Effector memory CD4-positive, alpha-beta T cell (primary cell): ENCODE results near the gene ARHGAP33.

Source experiments
- DNase-seq, 3 donors: peaks; one replicate each; pipeline ENCODE4 v3.0.0-alpha.2; 2020
- H3K27ac ChIP-seq: 2 replicates; pipeline ENCODE4 v1.7.0; 2013; ENCODE audit warnings: mild to moderate bottlenecking, low read length, moderate library complexity; ENCODE audit not compliant: insufficient read depth, poor library complexity, severe bottlenecking
- H3K27me3 ChIP-seq: replicated peaks from 2 replicates; pipeline ENCODE4 v1.7.0; 2013; ENCODE audit warnings: mild to moderate bottlenecking, low read length; ENCODE audit not compliant: insufficient read depth, control insufficient read depth, poor library complexity, severe bottlenecking
- H3K36me3 ChIP-seq: 2 replicates; pipeline ENCODE4 v1.7.0; 2013; ENCODE audit warnings: mild to moderate bottlenecking, low read length, moderate library complexity; ENCODE audit not compliant: control insufficient read depth, insufficient read depth
- H3K4me1 ChIP-seq: 2 replicates; pipeline ENCODE4 v1.7.0; 2013; ENCODE audit warnings: low read length, mild to moderate bottlenecking; ENCODE audit not compliant: control insufficient read depth, insufficient read depth, poor library complexity, severe bottlenecking
- H3K4me3 ChIP-seq: 2 replicates; pipeline ENCODE4 v1.7.0; 2013; ENCODE audit warnings: low read length, low read depth, mild to moderate bottlenecking; ENCODE audit not compliant: insufficient read depth, poor library complexity, severe bottlenecking
- H3K9me3 ChIP-seq: 2 replicates; pipeline ENCODE4 v1.7.0; 2013; ENCODE audit warnings: mild to moderate bottlenecking, low read length, moderate library complexity; ENCODE audit not compliant: control insufficient read depth

The ARHGAP33 gene

DNA sequence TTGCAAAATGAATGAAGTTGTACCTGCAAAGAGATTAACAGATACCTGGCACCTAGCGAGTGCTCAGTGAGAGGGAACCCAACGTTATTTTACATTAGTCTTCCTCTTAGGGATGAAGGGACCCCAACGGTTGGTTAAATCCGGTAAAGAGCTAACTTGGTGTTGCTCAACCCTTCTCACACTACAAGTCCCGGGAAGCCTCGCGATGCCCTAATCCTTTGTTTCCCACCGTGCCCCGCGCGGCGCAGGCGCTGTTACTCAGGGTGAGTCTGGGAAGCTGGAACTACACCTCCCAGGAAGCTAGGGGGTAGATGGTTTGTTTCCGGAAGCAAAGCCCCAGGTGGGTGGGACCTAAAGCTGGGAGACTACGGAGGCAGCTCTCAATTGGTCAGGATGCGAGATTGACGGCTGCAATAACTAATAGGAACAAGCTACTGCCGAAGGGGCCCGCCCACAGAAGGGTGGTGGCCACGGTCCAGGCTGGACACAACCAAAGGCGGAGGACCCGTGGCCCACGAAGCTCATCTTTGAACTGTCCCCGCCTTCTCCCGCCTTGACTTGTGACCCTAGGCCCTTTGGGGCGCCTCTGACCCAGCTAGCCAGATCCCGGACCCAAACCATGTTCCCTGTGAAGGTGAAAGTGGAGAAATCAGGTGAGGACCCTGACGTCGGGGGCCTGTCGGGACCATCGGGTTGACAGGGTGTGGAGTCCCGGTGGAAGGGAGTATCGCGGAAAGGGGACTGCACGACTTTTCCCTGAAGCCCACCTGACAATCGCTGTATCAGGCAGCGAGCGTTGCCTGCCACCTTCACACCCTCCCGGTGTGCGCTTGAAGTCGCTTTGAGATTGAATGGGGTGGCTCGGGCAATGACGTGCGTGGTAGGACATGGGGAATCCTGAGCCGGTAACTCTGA is 27.0 kb upstream of the ARHGAP33 start, which contains the start of gene LIN37:
TSS of gene LIN37 (plus strand) at position 471 of the 915 bp plus-strand sequence. CDS start at position 620, 149 bp downstream.
- Histone ChIP-seq H3K9me3 (no peaks in the 10 kb centered on the region), H3K27ac (peak within 1 kb of the TSS; percentile 81), H3K4me1 (peaks cover 24% of the 10 kb centered on the region), H3K36me3 (peaks cover 15% of the 10 kb centered on the region), H3K4me3 (peak within 1 kb of the TSS; percentile 96), H3K27me3 (no peaks in the 10 kb centered on the region)
- peak; percentile 96 to 99 (median 98) for DNase-seq

DNA sequence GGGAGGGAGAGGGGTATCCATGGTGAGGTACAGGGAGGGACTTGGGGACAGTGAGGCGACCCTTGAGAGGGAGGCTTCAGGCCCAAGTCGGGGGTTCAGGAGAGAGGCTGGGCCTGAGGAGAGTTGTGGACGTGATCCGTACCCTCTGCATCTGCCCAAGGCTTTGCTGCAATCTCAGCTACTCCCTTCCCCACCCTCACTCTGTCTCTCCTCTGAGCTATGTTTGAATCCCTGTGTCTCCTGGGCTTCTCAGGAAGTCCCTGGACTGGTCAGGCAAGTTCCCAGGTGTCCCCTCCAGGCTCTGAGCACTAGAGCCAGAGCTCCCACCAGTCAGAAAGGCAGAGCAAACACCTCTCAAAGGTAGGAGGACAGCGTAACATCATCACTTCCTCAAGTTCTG is 25.2 kb upstream of the ARHGAP33 start:
- Histone ChIP-seq H3K9me3 (no peaks in the 10 kb centered on the region), H3K27ac (no peak overlapping the region), H3K27me3 (no peaks in the 10 kb centered on the region), H3K4me1 (peaks cover 15% of the 10 kb centered on the region), H3K4me3 (no peak overlapping the region), H3K36me3 (peaks cover 22% of the 10 kb centered on the region)
- DNase-seq = no peak

DNA sequence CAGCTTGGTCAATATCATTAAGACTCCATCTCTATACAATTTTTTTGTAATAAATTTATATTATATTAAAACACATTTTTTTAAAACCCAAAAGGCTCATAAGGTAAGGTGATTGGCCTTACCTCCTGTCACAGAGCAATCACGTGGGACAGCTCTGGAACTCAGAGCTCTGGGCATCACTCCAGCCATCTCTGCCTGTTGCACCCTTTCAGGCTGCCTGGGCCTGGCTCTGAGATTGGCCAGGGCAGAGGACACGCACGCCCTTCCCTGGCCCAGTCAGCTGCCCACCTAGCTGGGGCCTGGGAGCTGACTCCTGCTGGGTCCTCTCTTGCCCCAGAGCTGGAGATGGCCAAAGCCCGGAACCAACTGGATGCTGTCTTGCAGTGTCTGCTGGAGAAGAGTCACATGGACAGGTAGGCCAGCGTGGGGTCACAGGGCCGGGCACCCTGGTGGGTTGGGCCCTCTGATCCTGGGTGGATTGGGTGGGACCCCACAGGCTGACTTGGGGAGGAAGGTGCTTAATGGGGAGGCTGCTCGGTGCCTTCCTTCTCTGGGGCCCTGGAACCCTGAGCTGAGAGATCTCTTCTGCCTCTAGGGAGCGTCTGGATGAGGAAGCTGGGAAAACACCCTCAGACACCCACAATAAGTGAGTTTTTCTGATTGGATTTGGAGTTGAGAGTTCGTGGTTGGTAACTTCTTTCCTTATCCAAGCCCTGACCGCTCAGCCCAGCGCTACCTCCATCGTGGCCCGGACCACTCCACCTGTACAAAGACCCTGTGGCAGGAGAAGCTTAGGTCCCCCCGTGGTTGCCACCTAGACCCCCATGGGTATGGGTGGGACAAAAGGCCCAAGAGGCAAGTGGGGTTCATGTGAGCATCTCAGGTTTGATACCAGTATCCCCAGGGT is 23.3 kb upstream of the ARHGAP33 start:
- no peak for DNase-seq
- Histone ChIP-seq H3K9me3 (no peaks in the 10 kb centered on the region), H3K4me3 (no peak overlapping the region), H3K36me3 (peaks cover 22% of the 10 kb centered on the region), H3K27me3 (no peaks in the 10 kb centered on the region), H3K4me1 (peaks cover 20% of the 10 kb centered on the region), H3K27ac (no peak overlapping the region)

DNA sequence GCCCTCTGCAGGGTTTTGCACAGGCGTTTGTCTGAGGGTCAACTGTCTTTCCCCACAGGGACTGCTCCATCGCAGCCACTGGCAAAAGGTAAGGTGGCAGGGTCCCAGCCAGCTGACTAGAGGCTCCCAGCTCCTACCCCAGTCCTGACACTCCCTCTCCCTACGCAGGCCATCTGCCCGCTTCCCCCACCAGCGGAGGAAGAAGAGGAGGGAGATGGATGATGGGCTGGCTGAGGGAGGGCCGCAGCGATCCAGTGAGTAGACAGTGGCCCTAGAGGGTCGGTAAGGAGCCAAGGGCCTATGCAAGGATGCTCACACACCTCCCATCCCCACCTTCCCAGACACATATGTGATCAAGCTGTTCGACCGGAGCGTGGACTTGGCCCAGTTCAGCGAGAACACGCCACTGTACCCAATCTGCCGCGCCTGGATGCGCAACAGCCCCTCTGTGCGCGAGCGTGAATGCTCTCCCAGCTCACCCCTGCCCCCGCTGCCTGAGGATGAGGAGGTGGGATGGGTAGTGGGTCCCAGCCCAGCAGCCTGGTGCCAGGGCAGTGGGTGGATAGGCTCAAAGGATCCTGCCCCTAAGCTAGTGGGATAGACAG is 22.5 kb upstream of the ARHGAP33 start:
- Histone ChIP-seq H3K4me1 (peaks cover 24% of the 10 kb centered on the region), H3K27ac (no peak overlapping the region), H3K27me3 (no peaks in the 10 kb centered on the region), H3K4me3 (no peak overlapping the region), H3K9me3 (no peaks in the 10 kb centered on the region), H3K36me3 (peaks cover 22% of the 10 kb centered on the region)
- no peak for DNase-seq

DNA sequence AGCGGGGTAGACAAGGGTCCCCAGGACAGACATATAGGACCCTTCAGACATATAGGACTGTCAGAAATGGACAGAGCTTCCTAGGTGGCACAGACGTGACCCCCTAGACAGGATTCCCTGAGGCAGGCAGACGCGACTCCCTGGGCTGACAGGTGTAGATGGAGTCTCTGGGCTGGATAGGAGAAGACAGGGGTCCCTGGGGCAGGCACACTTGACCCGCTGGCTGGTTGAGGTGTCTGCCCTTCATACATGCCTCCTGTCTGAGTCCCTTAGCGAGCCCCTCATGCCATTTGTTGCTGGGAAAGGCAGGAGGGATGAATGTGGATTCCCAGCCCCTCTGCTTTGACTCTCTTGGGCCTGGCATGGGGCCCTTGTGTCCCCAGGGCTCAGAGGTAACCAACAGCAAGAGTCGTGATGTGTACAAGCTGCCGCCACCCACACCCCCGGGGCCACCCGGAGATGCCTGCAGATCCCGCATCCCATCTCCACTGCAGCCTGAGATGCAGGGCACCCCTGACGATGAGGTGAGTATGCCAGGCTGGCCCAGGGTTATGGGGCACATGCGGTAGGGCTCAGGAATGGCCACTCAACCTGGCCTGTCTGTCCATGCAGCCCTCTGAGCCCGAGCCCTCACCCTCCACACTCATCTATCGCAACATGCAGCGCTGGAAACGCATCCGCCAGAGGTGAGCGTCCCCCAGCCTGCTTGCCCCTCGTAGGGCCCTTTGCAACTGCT is 21.6 kb upstream of the ARHGAP33 start:
- Histone ChIP-seq H3K27ac (no peak overlapping the region), H3K27me3 (no peaks in the 10 kb centered on the region), H3K4me1 (peaks cover 26% of the 10 kb centered on the region), H3K4me3 (no peak overlapping the region), H3K9me3 (no peaks in the 10 kb centered on the region), H3K36me3 (peaks cover 22% of the 10 kb centered on the region)
- no peak for DNase-seq

DNA sequence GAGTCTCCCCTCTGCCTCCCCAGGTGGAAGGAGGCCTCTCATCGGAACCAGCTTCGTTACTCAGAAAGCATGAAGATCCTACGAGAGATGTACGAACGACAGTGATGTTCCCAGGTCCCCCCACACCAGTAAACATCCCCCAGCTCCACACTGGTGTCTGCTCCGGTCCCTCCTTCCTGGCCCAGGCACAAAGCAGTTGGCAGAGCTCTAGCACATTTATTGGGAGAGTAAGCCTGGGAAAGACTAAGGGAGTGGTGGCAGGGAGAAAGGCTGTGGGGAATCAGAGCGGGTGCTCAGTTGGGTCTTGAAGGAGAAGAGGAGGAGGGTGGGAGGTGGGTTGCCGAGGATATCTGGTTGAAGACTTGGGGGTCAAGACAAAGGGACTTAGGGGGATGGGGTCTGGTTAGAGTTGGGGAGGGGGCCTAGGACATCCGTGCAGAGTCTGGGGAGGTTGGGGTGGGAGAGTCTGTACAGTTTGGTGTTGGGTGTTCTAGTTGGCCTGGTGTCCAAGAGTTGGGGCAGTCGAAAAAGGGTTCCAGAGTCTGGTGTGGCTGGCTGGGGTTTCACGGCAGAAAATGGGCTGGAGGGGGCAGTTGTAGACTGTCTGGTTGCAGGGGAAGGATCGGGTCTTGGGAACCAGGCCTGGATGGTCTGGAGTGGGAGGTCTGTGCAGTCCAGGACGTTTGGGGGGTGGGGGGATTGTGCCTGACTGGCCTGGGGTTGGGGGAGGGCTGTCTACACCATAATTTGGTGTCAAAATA is 20.8 kb upstream of the ARHGAP33 start:
- no peaks in the 10 kb centered on the region for H3K27me3 ChIP-seq
- H3K4me3 ChIP-seq = no peak overlapping the region

DNA sequence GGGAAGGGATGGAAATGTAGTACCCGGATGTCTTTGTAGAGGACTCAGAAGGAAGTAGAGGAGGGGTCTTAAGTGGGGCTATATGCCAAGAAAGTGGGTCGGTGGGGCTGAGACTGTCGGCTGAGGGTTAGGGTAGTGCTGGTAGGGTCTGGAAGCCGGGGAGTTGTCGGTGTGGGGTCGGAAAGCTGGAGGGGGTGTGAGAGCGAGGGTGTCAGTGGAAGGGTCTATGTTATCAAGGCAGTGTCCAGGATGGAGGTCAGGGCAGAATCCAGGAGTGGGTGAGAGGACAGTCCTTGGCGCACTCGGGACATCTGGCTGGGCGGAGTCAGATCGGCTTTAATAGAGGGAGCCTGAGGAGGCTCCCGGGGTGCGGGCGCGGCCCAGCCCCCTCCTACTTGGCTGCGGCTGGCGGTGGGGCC is 20.2 kb upstream of the ARHGAP33 start:
- H3K4me3 ChIP-seq = no peak overlapping the region
- H3K4me1 ChIP-seq = peaks cover 28% of the 10 kb centered on the region
- no peaks in the 10 kb centered on the region for H3K27me3 ChIP-seq
- H3K9me3 ChIP-seq = no peaks in the 10 kb centered on the region
- H3K27ac ChIP-seq = no peak overlapping the region
- H3K36me3 ChIP-seq = peaks cover 22% of the 10 kb centered on the region
- no peak for DNase-seq

More for the DNA sequence above, 20.8 kb upstream of the ARHGAP33 start:
- DNase-seq = no peak
- H3K36me3 ChIP-seq = peaks cover 22% of the 10 kb centered on the region
- H3K27ac ChIP-seq = no peak overlapping the region
- no peaks in the 10 kb centered on the region for H3K9me3 ChIP-seq
- H3K4me1 ChIP-seq = peaks cover 28% of the 10 kb centered on the region

DNA sequence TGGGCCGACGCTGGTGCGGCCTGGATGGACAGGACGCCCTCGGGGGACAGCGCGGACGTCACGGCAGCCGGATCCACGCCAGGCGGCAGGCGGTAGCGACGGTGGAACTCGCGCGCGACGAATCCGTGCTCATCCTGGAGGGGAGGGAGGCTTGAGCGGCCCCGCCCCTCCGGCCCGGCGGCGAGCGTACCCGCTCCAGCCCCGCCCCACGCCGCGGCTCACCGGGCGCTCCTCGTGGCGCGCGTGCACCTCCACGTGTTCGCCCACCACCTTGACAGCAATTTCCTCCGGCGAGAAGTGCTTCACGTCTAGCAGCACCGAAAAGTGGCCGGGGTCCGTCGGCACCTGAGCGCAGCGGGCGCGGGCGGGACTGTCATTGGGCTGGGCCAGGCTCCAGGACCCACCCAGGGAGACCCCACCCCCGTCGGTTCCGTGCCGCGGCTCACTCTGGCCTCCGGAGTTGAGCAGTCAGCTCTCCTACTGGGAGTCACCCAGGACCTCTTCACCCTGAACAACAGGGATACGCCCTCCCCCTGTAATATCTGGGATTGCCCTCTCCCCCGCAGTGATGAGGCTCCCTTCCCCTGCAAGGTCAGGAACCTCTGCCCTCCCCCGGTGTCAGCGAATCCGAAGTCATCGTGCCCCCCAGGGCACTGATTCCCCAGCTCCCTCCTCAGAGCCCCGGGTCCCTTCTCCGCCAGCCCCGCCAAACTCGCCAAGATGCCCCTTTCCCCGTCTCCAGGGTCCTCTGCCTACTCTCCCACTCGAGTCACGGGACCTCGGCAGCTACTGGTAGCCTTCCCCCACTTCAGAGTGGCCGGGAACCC is 19.6 kb upstream of the ARHGAP33 start:
- Histone ChIP-seq H3K27ac (no peak overlapping the region), H3K4me3 (no peak overlapping the region), H3K4me1 (peaks cover 28% of the 10 kb centered on the region), H3K36me3 (peaks cover 22% of the 10 kb centered on the region), H3K27me3 (no peaks in the 10 kb centered on the region), H3K9me3 (no peaks in the 10 kb centered on the region)
- peak; percentile 37 to 45 (median 45) for DNase-seq
